Natural killer cell treated with Interleukin-12 subunit alpha and Interleukin-12 subunit beta and Interleukin-15 and Interleukin-18, amount 100 ng/mL, for 72 hours (primary cell): Measurements from ENCODE around the gene GTF3C1. TPM values are rescaled to one million over a fixed set of nuclear protein-coding genes. Genes with fewer than 3 reads are reported as not detected.

ENCODE experiments used
- ATAC-seq, 2 donors: fragments of 150-1000 bp; cut with Tn5 transposase in 1 of 2; sonication (Bioruptor Pico), chemical (Tn5 transposase) in 1 of 2; 2 replicates each; pipeline ENCODE4 v1.10.0; 2021
- DNase-seq: peaks from one replicate; pipeline ENCODE4 v3.0.0; 2022; ENCODE audit warnings: low spot score
- H3K27ac Mint-ChIP-seq, 2 donors: 1 replicate in 1 of 2; 2 replicates in 1 of 2; pipeline ENCODE4 v1.8.0; 2022; ENCODE audit warnings: mixed read lengths in 2 of 2, mild to moderate bottlenecking in 1 of 2, moderate library complexity in 1 of 2
- H3K27me3 Mint-ChIP-seq, 2 donors: 1 replicate in 1 of 2; 2 replicates in 1 of 2; pipeline ENCODE4 v1.8.0; 2022; ENCODE audit warnings: mixed read lengths in 2 of 2
- H3K36me3 Mint-ChIP-seq: one replicate; pipeline ENCODE4 v1.8.0; 2022; ENCODE audit warnings: mixed read lengths
- H3K4me1 Mint-ChIP-seq, 2 donors: 1 replicate in 1 of 2; 2 replicates in 1 of 2; pipeline ENCODE4 v1.8.0; 2022; ENCODE audit warnings: low read depth in 2 of 2, mixed read lengths in 2 of 2, mild to moderate bottlenecking in 1 of 2
- H3K4me3 Mint-ChIP-seq: one replicate; pipeline ENCODE4 v1.8.0; 2022; ENCODE audit warnings: mixed read lengths
- H3K9me3 Mint-ChIP-seq: 2 replicates; pipeline ENCODE4 v1.8.0; 2022; ENCODE audit warnings: mixed read lengths
- total RNA-seq, 2 donors: library from RNA; stranded (reverse); gene quantifications; one replicate each; pipeline ENCODE4 v1.2.3, GENCODE V29; 2022

Gene GTF3C1
- total RNA-seq, 2 donors from 2014 or later, result 111 to 128 TPM

DNA sequence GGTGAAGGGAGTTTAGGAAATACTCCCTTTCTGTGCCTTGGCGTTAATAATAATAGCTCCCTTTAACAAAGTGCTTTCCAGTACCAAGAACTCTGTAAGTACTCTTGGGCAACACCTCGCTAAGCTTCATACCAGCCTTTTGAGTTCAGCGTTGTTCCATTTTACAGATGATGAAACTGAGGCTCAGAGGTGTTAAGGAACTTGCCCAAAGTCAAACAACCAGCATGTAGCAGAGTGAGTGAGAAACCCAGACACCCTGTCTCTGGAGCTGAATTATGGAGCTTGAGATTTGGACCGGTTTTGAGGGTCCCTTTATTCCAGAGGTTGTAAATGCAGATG is 838 bp upstream of the GTF3C1 start:
- peaks cover 36 to 42% of the 10 kb centered on the region in 2 donors for H3K4me1 Mint-ChIP-seq
- no peaks in the 10 kb centered on the region for H3K9me3 Mint-ChIP-seq
- no peak for DNase-seq

DNA sequence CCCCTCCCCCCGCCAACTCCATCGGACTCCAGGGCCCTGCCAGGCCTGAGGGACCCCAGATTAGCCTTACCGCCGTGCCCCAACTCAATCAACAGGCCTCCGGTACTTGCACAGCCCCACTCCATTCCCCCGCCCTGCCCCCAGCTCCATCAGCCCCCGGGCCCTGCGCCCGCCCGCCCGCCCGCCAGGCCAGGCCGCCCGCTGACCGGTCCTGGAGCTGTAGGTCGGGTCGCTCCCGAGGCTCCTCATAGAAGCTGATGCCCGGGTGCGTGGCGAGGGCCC is 308 bp downstream of the GTF3C1 start:
- Mint-ChIP-seq H3K9me3 (no peaks in the 10 kb centered on the region), H3K27me3 (no peaks in the 10 kb centered on the region), H3K4me3 (peak overlapping the region; percentile 96), H3K36me3 (peaks cover 3% of the 10 kb centered on the region), H3K27ac (peak overlapping the region; percentile 90 to 100), H3K4me1 (peaks cover 36 to 42% of the 10 kb centered on the region in 2 donors)
- DNase-seq (no peak), ATAC-seq (peak; percentile 52 to 65)

More for the DNA sequence above, 838 bp upstream of the GTF3C1 start:
- no peaks in the 10 kb centered on the region for H3K27me3 Mint-ChIP-seq
- peak overlapping the region; percentile 90 to 100 for H3K27ac Mint-ChIP-seq
- peak overlapping the region; percentile 96 for H3K4me3 Mint-ChIP-seq
- no peaks in the 10 kb centered on the region for H3K36me3 Mint-ChIP-seq
- no peak for ATAC-seq

- H3K36me3 Mint-ChIP-seq, result peaks cover 13% of the 10 kb centered on the region
- ATAC-seq, result no peak
- peaks cover 36 to 45% of the 10 kb centered on the region in 2 donors for H3K4me1 Mint-ChIP-seq
- H3K4me3 Mint-ChIP-seq, result peak overlapping the region; percentile 96
- H3K9me3 Mint-ChIP-seq, result no peaks in the 10 kb centered on the region
- no peaks in the 10 kb centered on the region for H3K27me3 Mint-ChIP-seq
- no peak for DNase-seq
- H3K27ac Mint-ChIP-seq, result peak overlapping the region; percentile 1 to 100
Measured at GRCh38 chr16:27547851-27548250, 1.9 kb downstream of the GTF3C1 start.

GRCh38 chr16:27547134-27547533 is 2.6 kb downstream of the GTF3C1 start:
- Mint-ChIP-seq H3K36me3 (peaks cover 17% of the 10 kb centered on the region), H3K27ac (peak overlapping the region; percentile 1 to 100), H3K27me3 (no peaks in the 10 kb centered on the region), H3K4me1 (peaks cover 36 to 45% of the 10 kb centered on the region in 2 donors), H3K4me3 (peak overlapping the region; percentile 29), H3K9me3 (no peaks in the 10 kb centered on the region)
- DNase-seq (no peak), ATAC-seq (no peak)

DNA sequence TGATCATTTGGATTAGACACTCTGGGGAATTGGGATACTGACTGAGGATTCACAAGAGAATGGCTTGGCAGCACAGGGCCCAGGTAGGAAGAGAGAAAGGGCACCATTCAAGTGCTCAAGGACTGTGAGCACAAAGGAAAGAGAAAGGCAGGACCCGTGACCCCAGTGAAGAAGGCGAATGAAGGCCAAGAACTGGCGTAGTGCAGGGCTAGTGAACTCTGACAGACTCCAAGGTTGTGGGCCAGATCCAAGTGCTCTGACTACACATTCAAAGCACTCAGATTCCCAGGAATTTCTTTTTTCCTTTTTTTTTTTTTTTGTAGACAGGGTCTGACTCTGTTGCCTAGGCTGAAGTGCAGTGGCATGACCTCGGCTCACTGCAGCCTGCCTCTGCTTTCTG is 5.0 kb downstream of the GTF3C1 start:
- Mint-ChIP-seq H3K4me3 (no peak overlapping the region), H3K36me3 (peaks cover 34% of the 10 kb centered on the region), H3K9me3 (no peaks in the 10 kb centered on the region), H3K4me1 (peaks cover 34 to 46% of the 10 kb centered on the region in 2 donors), H3K27me3 (no peaks in the 10 kb centered on the region), H3K27ac (no peak overlapping the region)
- DNase-seq (peak; percentile 45), ATAC-seq (no peak)

- H3K27ac Mint-ChIP-seq, result peak overlapping the region in 1 of 2 donors; percentile 5
- H3K27me3 Mint-ChIP-seq, result no peaks in the 10 kb centered on the region
- no peak for ATAC-seq
- H3K4me3 Mint-ChIP-seq, result no peak overlapping the region
- H3K9me3 Mint-ChIP-seq, result no peaks in the 10 kb centered on the region
- peaks cover 38 to 51% of the 10 kb centered on the region in 2 donors for H3K4me1 Mint-ChIP-seq
- DNase-seq, result no peak
- H3K36me3 Mint-ChIP-seq, result peaks cover 38% of the 10 kb centered on the region
Measured at GRCh38 chr16:27543801-27544200, 5.9 kb downstream of the GTF3C1 start.

DNA sequence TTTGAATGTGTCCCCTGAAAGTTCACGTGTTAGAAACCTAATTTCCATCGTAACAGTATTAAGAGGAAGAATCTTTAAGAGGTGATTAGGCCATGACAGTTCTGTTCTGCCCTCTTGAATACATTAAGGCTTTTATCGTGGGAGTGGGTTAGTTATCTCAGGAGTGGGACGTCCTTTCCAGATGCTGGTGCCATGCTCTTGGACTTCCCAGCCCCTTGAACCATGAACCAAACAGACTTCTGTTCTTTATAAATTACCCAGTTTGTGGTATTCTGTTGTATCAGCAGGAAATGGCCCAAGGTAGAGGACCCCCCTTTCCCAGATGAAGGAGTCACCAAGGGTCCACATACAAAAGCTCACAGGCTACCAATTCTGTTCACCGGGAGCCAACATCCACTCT is 10.1 kb downstream of the GTF3C1 start:
- ATAC-seq (no peak), DNase-seq (no peak)
- no peaks in the 10 kb centered on the region for H3K9me3 Mint-ChIP-seq
- H3K27ac Mint-ChIP-seq, result peak overlapping the region; percentile 96 to 99
- no peaks in the 10 kb centered on the region for H3K27me3 Mint-ChIP-seq
- peaks cover 47% of the 10 kb centered on the region for H3K36me3 Mint-ChIP-seq
- peaks cover 31 to 42% of the 10 kb centered on the region in 2 donors for H3K4me1 Mint-ChIP-seq
- H3K4me3 Mint-ChIP-seq, result peak overlapping the region; percentile 83

- peak overlapping the region; percentile 96 to 99 for H3K27ac Mint-ChIP-seq
- peak; percentile 97 for ATAC-seq
- H3K27me3 Mint-ChIP-seq, result no peaks in the 10 kb centered on the region
- no peaks in the 10 kb centered on the region for H3K9me3 Mint-ChIP-seq
- H3K4me1 Mint-ChIP-seq, result peaks cover 31 to 42% of the 10 kb centered on the region in 2 donors
- peaks cover 42% of the 10 kb centered on the region for H3K36me3 Mint-ChIP-seq
- peak; percentile 81 for DNase-seq
- peak overlapping the region; percentile 83 for H3K4me3 Mint-ChIP-seq
Measured at GRCh38 chr16:27539120-27539519, 10.6 kb downstream of the GTF3C1 start.

- Mint-ChIP-seq H3K36me3 (peaks cover 37% of the 10 kb centered on the region), H3K27ac (peak overlapping the region; percentile 96 to 99), H3K4me1 (peaks cover 31 to 39% of the 10 kb centered on the region in 2 donors), H3K27me3 (no peaks in the 10 kb centered on the region), H3K4me3 (peak overlapping the region; percentile 83), H3K9me3 (no peaks in the 10 kb centered on the region)
- ATAC-seq (peak in 1 of 2 donors; percentile 25), DNase-seq (peak; percentile 57)
Measured at GRCh38 chr16:27538528-27538927, 11.2 kb downstream of the GTF3C1 start.

DNA sequence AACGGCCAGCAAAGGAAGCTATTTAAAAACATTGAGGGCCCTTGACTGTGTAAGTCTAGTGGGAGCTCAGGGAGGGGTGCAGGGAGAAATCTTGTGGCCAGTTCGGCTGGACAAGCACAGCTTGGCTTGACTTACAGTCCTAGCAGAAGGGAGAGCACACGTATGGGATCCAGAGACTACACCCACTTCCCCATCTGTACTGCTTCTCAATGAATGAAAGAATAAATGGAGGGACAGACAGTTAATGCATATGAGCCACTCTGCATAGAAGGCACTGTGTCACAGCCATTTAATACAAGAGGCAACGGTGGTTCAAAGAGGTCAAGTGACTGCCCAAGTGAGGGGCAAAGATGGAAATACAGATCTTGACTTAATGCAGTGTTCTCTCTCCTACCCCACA is 15.5 kb downstream of the GTF3C1 start:
- Mint-ChIP-seq H3K36me3 (peaks cover 38% of the 10 kb centered on the region), H3K27ac (peak overlapping the region in 1 of 2 donors; percentile 75), H3K4me1 (peaks cover 41 to 52% of the 10 kb centered on the region in 2 donors)

DNA sequence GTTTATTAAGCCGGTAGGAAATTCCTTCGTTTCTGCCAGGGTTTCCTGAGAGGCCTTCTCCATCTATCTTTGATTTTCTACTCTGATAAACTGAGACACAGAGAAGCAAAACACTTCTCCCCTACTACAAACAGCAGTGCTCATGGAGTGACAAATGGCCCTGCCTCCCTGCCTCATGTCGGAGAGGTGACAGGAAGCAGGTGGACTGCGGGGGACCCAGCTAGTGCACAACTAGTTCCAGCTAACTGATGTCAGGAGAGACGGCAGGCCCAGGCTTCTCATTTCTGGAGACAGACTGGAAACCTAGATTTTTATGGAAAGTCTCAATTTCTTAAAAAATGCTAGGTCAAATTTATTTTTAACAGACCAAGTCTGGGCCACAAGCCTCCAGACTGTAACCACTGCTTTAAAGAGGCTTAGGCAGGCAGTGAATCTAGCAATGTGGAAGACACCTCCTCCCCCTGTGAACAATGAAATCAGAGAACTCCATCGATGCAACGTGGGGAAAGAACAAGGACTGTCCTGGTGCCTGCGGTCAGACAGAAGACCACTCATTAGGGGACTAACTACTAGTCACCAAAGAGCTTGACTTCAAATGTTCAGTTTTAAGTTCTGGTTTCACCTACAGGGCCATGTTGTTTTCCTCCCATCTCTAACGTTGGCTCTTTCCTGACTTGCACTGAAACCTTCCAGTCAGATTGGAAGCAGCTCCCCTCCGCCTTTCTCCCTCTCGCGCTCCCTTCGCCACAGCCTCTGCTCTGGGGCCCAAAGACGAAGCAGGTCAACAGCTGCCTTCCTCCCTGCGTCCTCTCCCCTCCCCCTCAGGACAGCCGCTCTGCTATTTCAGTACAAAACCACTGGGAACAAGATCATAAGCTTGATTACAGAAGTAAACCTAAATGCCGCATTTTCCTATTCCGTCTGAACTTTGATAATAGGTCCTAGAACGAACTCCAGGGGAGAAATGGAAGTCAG is 17.6 kb downstream of the GTF3C1 start:
- peak overlapping the region; percentile 40 to 75 for H3K27ac Mint-ChIP-seq
- H3K36me3 Mint-ChIP-seq, result peaks cover 42% of the 10 kb centered on the region
- no peaks in the 10 kb centered on the region for H3K9me3 Mint-ChIP-seq
- no peak for DNase-seq
- H3K4me3 Mint-ChIP-seq, result peak overlapping the region; percentile 18
- ATAC-seq, result peak; percentile 71 to 89
- peaks cover 25 to 44% of the 10 kb centered on the region in 2 donors for H3K4me1 Mint-ChIP-seq
- H3K27me3 Mint-ChIP-seq, result no peaks in the 10 kb centered on the region

More for the DNA sequence above, 15.5 kb downstream of the GTF3C1 start:
- ATAC-seq, result no peak
- Mint-ChIP-seq H3K4me3 (no peak overlapping the region), H3K27me3 (no peaks in the 10 kb centered on the region), H3K9me3 (no peaks in the 10 kb centered on the region)
- DNase-seq, result no peak

GRCh38 chr16:27531186-27531585 is 18.5 kb downstream of the GTF3C1 start:
- DNase-seq (no peak), ATAC-seq (peak; percentile 35 to 71)
- peaks cover 25 to 44% of the 10 kb centered on the region in 2 donors for H3K4me1 Mint-ChIP-seq
- peaks cover 48% of the 10 kb centered on the region for H3K36me3 Mint-ChIP-seq
- H3K9me3 Mint-ChIP-seq, result no peaks in the 10 kb centered on the region
- no peaks in the 10 kb centered on the region for H3K27me3 Mint-ChIP-seq
- H3K27ac Mint-ChIP-seq, result peak overlapping the region; percentile 40 to 75
- peak overlapping the region; percentile 7 for H3K4me3 Mint-ChIP-seq

DNA sequence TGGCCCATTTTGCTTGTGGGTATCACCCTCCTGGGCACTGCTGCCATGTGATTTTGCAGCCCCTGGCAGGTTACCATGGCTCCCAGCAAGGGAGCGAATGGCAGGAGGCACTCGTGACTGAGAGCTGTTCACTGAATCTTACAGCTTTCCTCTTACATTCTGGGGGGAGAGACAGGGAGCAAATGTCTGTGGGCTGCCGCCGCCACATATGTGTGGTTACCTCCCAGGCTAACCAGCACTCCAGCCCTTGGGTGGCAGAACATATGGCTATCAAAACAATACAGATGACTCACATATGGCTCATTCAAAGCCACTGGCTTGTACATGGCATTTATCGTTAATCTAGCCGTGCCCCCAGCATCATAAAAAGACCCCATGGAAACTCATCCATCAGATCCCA is 19.8 kb downstream of the GTF3C1 start:
- H3K9me3 Mint-ChIP-seq, result no peaks in the 10 kb centered on the region
- H3K4me1 Mint-ChIP-seq, result peaks cover 25 to 46% of the 10 kb centered on the region in 2 donors
- ATAC-seq (no peak), DNase-seq (no peak)
- peaks cover 55% of the 10 kb centered on the region for H3K36me3 Mint-ChIP-seq
- no peaks in the 10 kb centered on the region for H3K27me3 Mint-ChIP-seq
- H3K4me3 Mint-ChIP-seq, result no peak overlapping the region
- H3K27ac Mint-ChIP-seq, result peak overlapping the region; percentile 25 to 75

- H3K27ac Mint-ChIP-seq, result peak overlapping the region in 1 of 2 donors; percentile 75
- H3K4me1 Mint-ChIP-seq, result peaks cover 24 to 45% of the 10 kb centered on the region in 2 donors
- peaks cover 54% of the 10 kb centered on the region for H3K36me3 Mint-ChIP-seq
- ATAC-seq (no peak), DNase-seq (no peak)
- H3K4me3 Mint-ChIP-seq, result no peak overlapping the region
- H3K9me3 Mint-ChIP-seq, result no peaks in the 10 kb centered on the region
- H3K27me3 Mint-ChIP-seq, result no peaks in the 10 kb centered on the region
Measured at GRCh38 chr16:27528294-27528693, 21.4 kb downstream of the GTF3C1 start.
